Lower leg skin (tissue), 4 donors: ENCODE results near the gene FAM13A. TPM values are rescaled to one million over a fixed set of nuclear protein-coding genes. Genes with fewer than 3 reads are reported as not detected.
A peak's percentile ranks its signal among the peaks of the same experiment; 100 is the strongest.

Experiments
- DNase-seq, 2 donors: peaks; one replicate each; pipeline ENCODE4 v3.0.0-alpha.2; 2019; ENCODE audit warnings: low spot score in 2 of 2
- H3K4me3 ChIP-seq: fragments of 200-600 bp; sonication (generic); 2 replicates; pipeline ENCODE4 v1.5.1; 2017; ENCODE audit warnings: mild to moderate bottlenecking, low read depth; ENCODE audit not compliant: poor library complexity, severe bottlenecking
- CTCF ChIP-seq, 3 donors: fragments of 450-650 bp; IDR thresholded peaks; one replicate each; pipeline ENCODE4 v1.5.1; 2016; ENCODE audit warnings: antibody characterized with exemption in 3 of 3, mild to moderate bottlenecking in 3 of 3, moderate library complexity in 2 of 3
- POLR2A ChIP-seq, 2 donors: fragments of 450-650 bp; IDR thresholded peaks; one replicate each; pipeline ENCODE4 v1.6.1; 2016 to 2017; ENCODE audit warnings: antibody characterized with exemption in 2 of 2, mild to moderate bottlenecking in 1 of 2, moderate library complexity in 1 of 2
- WGBS, 2 donors: methylation state at CpG; one replicate each; pipeline ENCODE4 v1.1.5; 2018; 5-methylcytosine and 5-hydroxymethylcytosine counted together
- intact Hi-C: fragments of 100-400 bp; cut with DNase I; formaldehyde crosslinking; loops from one replicate; pipeline ENCODE4 v1.15.0; 2023; ENCODE audit warnings: low total_unique reads
- total RNA-seq, 4 donors: library from RNA; depleted of rRNA; stranded (reverse); fragments of >200 nt; gene quantifications; one replicate each; pipeline ENCODE4 v1.1.0, GENCODE V29; 2016

Gene FAM13A
- total RNA-seq, 4 donors from 2014 or later = 50.0 to 303 (median 114) TPM

GRCh38 chr4:88964450-88964849 lies 92.5 kb downstream of the FAM13A start:
- TF ChIP-seq CTCF (IDR thresholded peaks at IDR 0.05) = no peak
- TF ChIP-seq POLR2A (IDR thresholded peaks at IDR 0.05) = no peak
- WGBS, 2 donors = 70 to 83% methylated on average over 4 of the region's 4 CpGs
- DNase-seq = no peak
- intact Hi-C loops = no loop called here
- no peak overlapping the region for H3K4me3 ChIP-seq

GRCh38 chr4:88963817-88964216 lies 93.2 kb downstream of the FAM13A start:
- peak in 1 of 2 donors; percentile 74 for DNase-seq
- TF ChIP-seq CTCF (IDR thresholded peaks at IDR 0.05) (no peak), POLR2A (IDR thresholded peaks at IDR 0.05) (no peak)
- H3K4me3 ChIP-seq = no peak overlapping the region
- intact Hi-C loops = no loop called here
- 42 to 50% methylated on average over 2 of the region's 2 CpGs for WGBS, 2 donors

- intact Hi-C loops = no loop called here
- TF ChIP-seq CTCF (IDR thresholded peaks at IDR 0.05) (no peak), POLR2A (IDR thresholded peaks at IDR 0.05) (no peak)
- no peak overlapping the region for H3K4me3 ChIP-seq
- WGBS, 2 donors = 92 to 95% methylated on average over 2 of the region's 2 CpGs
- no peak for DNase-seq
Measured at GRCh38 chr4:88962396-88962795, 94.6 kb downstream of the FAM13A start.

GRCh38 chr4:88960576-88960975 lies 96.4 kb downstream of the FAM13A start:
- no peak for DNase-seq
- TF ChIP-seq CTCF (IDR thresholded peaks at IDR 0.05) = no peak
- TF ChIP-seq POLR2A (IDR thresholded peaks at IDR 0.05) = no peak
- intact Hi-C loops = no loop called here
- H3K4me3 ChIP-seq = no peak overlapping the region
- 73 to 74% methylated on average over 1 of the region's 1 CpG for WGBS, 2 donors

- intact Hi-C loops = no loop called here
- no peak overlapping the region for H3K4me3 ChIP-seq
- 47 to 67% methylated on average over 3 of the region's 3 CpGs for WGBS, 2 donors
- DNase-seq = no peak
- TF ChIP-seq CTCF (IDR thresholded peaks at IDR 0.05) = no peak
- no peak for TF ChIP-seq POLR2A (IDR thresholded peaks at IDR 0.05)
Measured at GRCh38 chr4:88958080-88958479, 98.9 kb downstream of the FAM13A start.

GRCh38 chr4:88957570-88957969 lies 99.4 kb downstream of the FAM13A start:
- no peak overlapping the region for H3K4me3 ChIP-seq
- intact Hi-C loops = no loop called here
- no peak for TF ChIP-seq POLR2A (IDR thresholded peaks at IDR 0.05)
- TF ChIP-seq CTCF (IDR thresholded peaks at IDR 0.05) = no peak
- no peak for DNase-seq
- WGBS, 2 donors = 58 to 60% methylated on average over 2 of the region's 2 CpGs
